Thyroid gland (tissue), 4 donors: ENCODE results near the gene ONECUT3.

Experiments
- POLR2A ChIP-seq, 2 donors: fragments of 450-650 bp; IDR thresholded peaks; one replicate each; pipeline ENCODE4 v1.6.1; 2017; ENCODE audit warnings: antibody characterized with exemption in 2 of 2, mild to moderate bottlenecking in 2 of 2, moderate library complexity in 1 of 2
- TF ChIP-seq, protein P1 (sequence below), 6 experiments: fragments of 200-600 bp in 3 of 6; fragments of 450-650 bp in 3 of 6; sonication (generic) in 3 of 6; IDR thresholded peaks; one replicate each; pipeline ENCODE4 v1.5.1; 2016 to 2019; ENCODE audit warnings: antibody characterized with exemption in 6 of 6, mild to moderate bottlenecking in 2 of 6, inconsistent platforms in 1 of 6, moderate library complexity in 1 of 6

- TF ChIP-seq, protein P1, sequence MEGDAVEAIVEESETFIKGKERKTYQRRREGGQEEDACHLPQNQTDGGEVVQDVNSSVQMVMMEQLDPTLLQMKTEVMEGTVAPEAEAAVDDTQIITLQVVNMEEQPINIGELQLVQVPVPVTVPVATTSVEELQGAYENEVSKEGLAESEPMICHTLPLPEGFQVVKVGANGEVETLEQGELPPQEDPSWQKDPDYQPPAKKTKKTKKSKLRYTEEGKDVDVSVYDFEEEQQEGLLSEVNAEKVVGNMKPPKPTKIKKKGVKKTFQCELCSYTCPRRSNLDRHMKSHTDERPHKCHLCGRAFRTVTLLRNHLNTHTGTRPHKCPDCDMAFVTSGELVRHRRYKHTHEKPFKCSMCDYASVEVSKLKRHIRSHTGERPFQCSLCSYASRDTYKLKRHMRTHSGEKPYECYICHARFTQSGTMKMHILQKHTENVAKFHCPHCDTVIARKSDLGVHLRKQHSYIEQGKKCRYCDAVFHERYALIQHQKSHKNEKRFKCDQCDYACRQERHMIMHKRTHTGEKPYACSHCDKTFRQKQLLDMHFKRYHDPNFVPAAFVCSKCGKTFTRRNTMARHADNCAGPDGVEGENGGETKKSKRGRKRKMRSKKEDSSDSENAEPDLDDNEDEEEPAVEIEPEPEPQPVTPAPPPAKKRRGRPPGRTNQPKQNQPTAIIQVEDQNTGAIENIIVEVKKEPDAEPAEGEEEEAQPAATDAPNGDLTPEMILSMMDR (IDR thresholded peaks at IDR 0.05): no peak
- no peak for TF ChIP-seq POLR2A (IDR thresholded peaks at IDR 0.05)
Measured at GRCh38 chr19:1725100-1726064, 27.9 kb upstream of the ONECUT3 start.
